Activated effector memory CD4-positive, alpha-beta T cell treated with Interleukin-2 at 50 U/mL for 16 hours (primary cell): Measurements from ENCODE around the gene MGMT.
"Not testable (repeated sequence)": the region's sequence is repeated elsewhere in the genome, so short reads cannot be mapped to it uniquely, and the experiment has no call there.

Source experiments
- DNase-seq: peaks from one replicate; pipeline ENCODE4 v3.0.0-alpha.2; 2020

MGMT gene

DNA sequence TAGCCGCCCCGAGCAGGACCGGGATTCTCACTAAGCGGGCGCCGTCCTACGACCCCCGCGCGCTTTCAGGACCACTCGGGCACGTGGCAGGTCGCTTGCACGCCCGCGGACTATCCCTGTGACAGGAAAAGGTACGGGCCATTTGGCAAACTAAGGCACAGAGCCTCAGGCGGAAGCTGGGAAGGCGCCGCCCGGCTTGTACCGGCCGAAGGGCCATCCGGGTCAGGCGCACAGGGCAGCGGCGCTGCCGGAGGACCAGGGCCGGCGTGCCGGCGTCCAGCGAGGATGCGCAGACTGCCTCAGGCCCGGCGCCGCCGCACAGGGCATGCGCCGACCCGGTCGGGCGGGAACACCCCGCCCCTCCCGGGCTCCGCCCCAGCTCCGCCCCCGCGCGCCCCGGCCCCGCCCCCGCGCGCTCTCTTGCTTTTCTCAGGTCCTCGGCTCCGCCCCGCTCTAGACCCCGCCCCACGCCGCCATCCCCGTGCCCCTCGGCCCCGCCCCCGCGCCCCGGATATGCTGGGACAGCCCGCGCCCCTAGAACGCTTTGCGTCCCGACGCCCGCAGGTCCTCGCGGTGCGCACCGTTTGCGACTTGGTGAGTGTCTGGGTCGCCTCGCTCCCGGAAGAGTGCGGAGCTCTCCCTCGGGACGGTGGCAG is at the start of gene MGMT:
Gene MGMT (plus strand): TSS at position 539 of the 656 bp plus-strand sequence.
- peak; percentile 98 for DNase-seq

DNA sequence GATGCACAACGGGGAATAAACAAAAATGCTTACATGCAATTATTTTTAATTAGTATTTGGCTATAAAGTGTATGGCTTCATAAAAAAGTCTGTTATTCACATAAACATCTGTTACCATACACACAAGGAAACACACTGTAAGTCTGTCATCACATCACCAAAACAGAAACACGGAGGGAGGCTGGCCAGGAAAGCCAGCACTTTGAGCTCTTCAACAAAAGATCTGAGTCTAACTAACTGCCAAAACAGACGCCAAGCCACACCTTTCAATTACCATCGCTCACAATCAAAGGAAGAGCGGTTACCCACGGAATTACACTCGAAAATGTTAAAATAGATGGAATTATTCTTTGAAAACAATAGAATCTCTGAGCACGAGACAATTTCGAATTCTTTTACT is 49.2 kb upstream of the MGMT start:
- DNase-seq, result no peak

GRCh38 chr10:129418496-129419225 is 48.4 kb upstream of the MGMT start:
- no peak for DNase-seq

GRCh38 chr10:129419397-129419796 is 47.6 kb upstream of the MGMT start:
- no peak for DNase-seq

GRCh38 chr10:129421399-129422010 is 45.5 kb upstream of the MGMT start:
- no peak for DNase-seq

GRCh38 chr10:129424978-129425377 is 42.1 kb upstream of the MGMT start:
- DNase-seq, result no peak

DNA sequence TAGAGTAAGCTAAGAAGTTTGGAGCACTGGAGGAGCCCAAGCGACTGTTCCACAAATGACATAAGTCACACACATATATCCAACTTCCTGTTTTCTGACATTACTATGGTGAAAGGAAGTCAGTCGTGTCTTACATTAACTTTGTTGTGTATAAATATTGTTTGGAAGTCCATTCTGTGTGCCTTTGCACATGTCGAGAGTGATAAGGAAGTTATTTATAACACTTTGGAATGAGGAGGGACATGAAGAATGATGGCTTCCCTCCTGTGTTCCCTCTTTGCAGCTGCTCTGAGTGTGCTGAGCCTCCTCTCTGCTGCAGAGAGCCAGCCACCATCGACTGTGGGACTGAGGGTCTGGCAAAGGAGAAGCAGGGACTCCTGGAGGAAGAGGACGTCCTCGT is 40.4 kb upstream of the MGMT start:
- DNase-seq, result no peak

DNA sequence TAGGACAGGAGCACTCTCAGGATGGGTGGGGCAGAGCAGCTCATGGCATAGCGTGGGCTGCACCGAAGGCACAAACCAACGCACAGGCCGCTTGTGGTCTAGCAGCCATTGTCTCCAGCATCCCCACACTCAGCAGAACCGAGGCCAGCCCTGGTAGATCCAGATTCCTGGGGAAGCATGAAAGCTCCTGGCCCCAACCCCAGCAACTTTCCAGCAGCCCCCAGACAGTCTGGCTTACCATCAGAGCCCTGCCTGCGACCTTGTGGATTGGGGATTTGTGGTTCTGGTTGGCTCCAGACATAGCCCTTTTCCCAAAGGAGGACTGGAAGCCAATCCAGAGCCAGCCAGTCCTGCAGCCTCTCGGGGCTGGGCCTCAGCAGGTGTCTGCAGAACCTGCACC is 33.8 kb upstream of the MGMT start:
- no peak for DNase-seq

GRCh38 chr10:129435724-129436123 is 31.3 kb upstream of the MGMT start:
- not testable (repeated sequence) for DNase-seq

GRCh38 chr10:129438024-129438423 is 29.0 kb upstream of the MGMT start:
- no peak for DNase-seq

GRCh38 chr10:129440247-129440646 is 26.8 kb upstream of the MGMT start:
- no peak for DNase-seq

DNA sequence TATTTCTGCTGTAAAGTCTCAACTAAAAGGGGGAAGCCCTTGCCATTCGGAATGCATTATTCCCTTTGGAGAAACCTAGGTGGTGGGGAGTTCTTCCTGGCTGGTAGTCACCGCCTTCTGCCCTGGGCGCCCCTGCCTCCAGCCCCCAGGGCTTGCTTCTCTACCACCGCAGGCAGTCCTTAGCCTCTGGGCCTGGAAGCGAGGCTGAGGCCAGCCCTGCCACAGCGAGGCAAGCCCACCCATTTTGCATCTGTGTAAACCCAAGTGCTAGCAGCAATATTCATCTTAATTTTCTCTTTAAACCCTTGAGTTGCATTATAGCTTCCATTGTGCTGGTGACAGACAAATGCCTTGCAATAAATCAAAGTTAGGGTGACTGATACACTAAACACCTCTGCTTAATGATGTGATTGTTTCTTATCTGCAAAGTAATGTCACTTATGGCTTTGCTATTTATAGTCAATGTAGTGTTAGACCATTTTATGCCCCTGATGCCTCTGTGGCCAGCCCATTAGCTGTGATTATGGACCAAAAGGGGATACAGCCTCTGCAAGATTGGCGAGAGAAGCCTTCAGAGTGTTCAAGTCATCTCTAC is 26.2 kb upstream of the MGMT start:
- DNase-seq, result no peak

GRCh38 chr10:129441372-129442009 is 25.6 kb upstream of the MGMT start:
- no peak for DNase-seq

GRCh38 chr10:129442866-129443265 is 24.2 kb upstream of the MGMT start:
- DNase-seq, result no peak

DNA sequence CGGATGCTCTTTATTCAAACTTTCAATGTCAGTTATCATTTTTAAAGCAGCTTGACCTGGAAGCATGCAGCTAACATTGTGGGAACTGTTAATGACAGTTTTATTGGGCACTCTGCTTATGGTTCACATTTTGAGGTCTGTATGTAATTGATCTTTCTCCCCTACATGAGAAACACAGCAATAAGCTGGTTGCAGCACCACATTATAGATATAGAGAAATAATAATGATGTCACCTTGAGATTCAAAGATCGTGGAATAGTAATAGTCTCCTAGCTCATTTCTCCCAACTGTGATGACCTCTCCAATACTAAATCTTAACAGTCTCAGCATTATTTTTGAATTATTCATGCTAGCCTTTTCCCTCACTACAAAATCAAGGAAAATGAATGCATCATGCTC is 22.7 kb upstream of the MGMT start:
- no peak for DNase-seq

- no peak for DNase-seq
These were observed 21.4 kb upstream of the MGMT start for GRCh38 chr10:129445436-129446182.

- no peak for DNase-seq
These were observed 20.9 kb upstream of the MGMT start for GRCh38 chr10:129446183-129446581.

DNA sequence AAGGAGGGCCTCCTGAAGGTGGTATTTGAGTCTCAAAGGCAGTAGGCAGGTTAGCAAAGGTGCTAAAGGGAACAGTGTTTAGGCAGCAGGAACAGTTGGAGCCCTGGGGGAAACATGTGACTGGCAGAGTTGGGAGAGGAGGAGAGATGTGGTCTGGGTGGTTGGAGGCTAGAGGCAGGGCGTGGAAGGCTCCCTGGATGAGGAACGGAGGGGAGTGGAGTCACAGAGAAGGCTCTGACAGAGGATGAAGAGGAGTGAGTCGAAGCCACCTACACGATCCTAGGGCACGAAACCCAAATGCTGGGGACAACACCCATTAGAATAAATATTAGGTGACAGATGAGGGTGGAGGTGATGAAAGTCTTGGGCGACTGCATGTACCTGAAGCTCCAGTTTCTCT is 19.6 kb upstream of the MGMT start:
- DNase-seq, result no peak

GRCh38 chr10:129448086-129448485 is 19.0 kb upstream of the MGMT start:
- DNase-seq, result no peak

DNA sequence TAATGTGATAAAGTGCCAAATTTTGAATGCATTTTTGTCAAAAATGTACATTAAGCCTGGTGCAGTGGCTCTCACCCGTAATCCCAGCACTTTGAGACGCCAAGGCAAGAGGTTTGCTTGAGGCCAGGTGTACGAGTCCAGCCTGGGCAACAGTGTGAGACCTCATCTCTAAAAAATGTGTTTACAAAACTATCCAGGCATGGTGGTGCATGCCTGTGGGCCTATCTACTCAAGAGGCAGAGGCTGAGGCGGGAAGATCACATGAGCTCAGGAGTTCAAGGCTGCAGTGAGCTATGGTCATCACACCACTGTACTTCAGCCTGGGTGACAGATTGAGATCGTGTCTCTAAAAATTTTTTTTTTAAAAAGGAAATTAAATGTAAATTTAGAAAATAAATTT is 18.5 kb upstream of the MGMT start:
- DNase-seq, result no peak

DNA sequence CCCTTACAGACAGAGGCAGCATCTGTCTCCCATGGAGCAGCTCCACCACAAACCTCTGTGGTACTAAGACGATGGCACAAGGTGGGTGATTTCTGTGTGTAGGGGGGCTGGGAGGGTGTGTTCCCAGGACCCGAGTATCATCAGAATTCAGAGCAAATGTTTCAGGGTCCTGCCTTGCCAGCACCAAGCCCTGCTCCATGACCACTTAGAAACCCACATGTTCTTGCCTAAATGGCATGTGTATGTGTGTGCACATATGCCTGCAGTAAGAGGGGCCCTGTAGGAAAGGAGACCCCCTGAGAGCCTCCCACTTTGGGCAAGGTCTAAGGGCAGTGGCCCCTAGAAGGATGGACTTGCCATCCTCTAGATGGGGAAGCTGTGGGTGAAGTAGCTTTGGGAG is 17.1 kb upstream of the MGMT start:
- DNase-seq, result no peak

- DNase-seq, result no peak
These were observed 16.6 kb upstream of the MGMT start for GRCh38 chr10:129450391-129450790.

DNA sequence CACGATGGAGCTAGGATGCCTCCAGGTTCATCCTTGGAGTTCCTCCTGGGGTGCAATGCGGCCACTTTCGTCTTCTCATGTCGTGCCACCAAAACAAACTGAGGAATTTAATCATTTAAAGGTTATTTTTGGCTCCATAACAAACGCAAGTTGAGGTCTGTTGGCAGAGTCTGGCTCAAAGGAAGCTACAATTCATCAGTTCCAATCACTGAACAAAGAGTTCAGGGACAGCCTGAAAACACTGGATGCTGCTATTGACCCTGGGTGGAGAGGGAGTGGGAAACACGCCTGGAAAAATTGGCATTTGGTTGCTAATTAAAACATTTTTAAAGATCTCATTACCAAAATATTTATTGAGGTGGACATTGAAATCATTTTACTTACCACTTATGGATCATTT is 11.4 kb upstream of the MGMT start:
- no peak for DNase-seq
